Right kidney (tissue), 1 donor: ENCODE results near the gene SBK3.
A peak's percentile ranks its signal among the peaks of the same experiment; 100 is the strongest.
"Not testable (repeated sequence)": the region's sequence is repeated elsewhere in the genome, so short reads cannot be mapped to it uniquely, and the experiment has no call there.

Source experiments
- DNase-seq: peaks from one replicate; pipeline ENCODE4 v3.0.0-alpha.2; 2016

Gene SBK3

GRCh38 chr19:55516878-55517620, 28.3 kb downstream of the SBK3 start:
- peak; percentile 83 for DNase-seq

GRCh38 chr19:55508120-55508519, 37.2 kb downstream of the SBK3 start:
- no peak for DNase-seq

- DNase-seq: no peak
These were observed 40.4 kb downstream of the SBK3 start for GRCh38 chr19:55504981-55505380.

- no peak for DNase-seq
These were observed 41.1 kb downstream of the SBK3 start for GRCh38 chr19:55504252-55504603.

GRCh38 chr19:55503502-55504251, 41.7 kb downstream of the SBK3 start:
- peak; percentile 90 for DNase-seq

- DNase-seq: no peak
These were observed 42.2 kb downstream of the SBK3 start for GRCh38 chr19:55503157-55503501.

- DNase-seq: no peak
These were observed 43.0 kb downstream of the SBK3 start for GRCh38 chr19:55502197-55502952.

GRCh38 chr19:55500368-55500952, 44.9 kb downstream of the SBK3 start:
- DNase-seq: no peak

- DNase-seq: no peak
These were observed 47.0 kb downstream of the SBK3 start for GRCh38 chr19:55498246-55498840.

GRCh38 chr19:55497763-55498162, 47.6 kb downstream of the SBK3 start:
- no peak for DNase-seq

GRCh38 chr19:55496820-55497219, 48.5 kb downstream of the SBK3 start:
- DNase-seq: not testable (repeated sequence)

GRCh38 chr19:55495646-55496349, 49.5 kb downstream of the SBK3 start:
- no peak for DNase-seq

GRCh38 chr19:55494172-55494761, 51.1 kb downstream of the SBK3 start:
- DNase-seq: peak; percentile 61

GRCh38 chr19:55493645-55494171, 51.6 kb downstream of the SBK3 start:
- no peak for DNase-seq

GRCh38 chr19:55493052-55493644, 52.2 kb downstream of the SBK3 start:
- DNase-seq: peak; percentile 36

- no peak for DNase-seq
These were observed 52.9 kb downstream of the SBK3 start for GRCh38 chr19:55492362-55492944.

GRCh38 chr19:55491546-55492360, 53.6 kb downstream of the SBK3 start:
- DNase-seq: no peak
